IMR-90 (cell line): Measurements from ENCODE around the gene HTR3A. TPM values are rescaled to one million over a fixed set of nuclear protein-coding genes. Genes with fewer than 3 reads are reported as not detected.

Experiments used
- ATAC-seq: fragments of 200-7000 bp; cut with Tn5 transposase; 2 replicates; pipeline ENCODE4 v1.9.1; 2020; ENCODE audit warnings: low read depth, mild to moderate bottlenecking, moderate library complexity
- BruUV-seq: library from RNA; stranded (reverse); fragments of 400-500 nt; replicated peaks from 2 replicates; lab custom pipeline; 2021; lab: Mats Ljungman, UMichigan
- CTCF ChIA-PET: fragments of 300-600 bp; formaldehyde crosslinking; extraction: SDS; loops from one replicate; lab custom pipeline; 2021; ENCODE audit warnings: antibody characterized with exemption; lab: Yijun Ruan, JAX
- POLR2A ChIA-PET: fragments of 300-600 bp; sonication (Branson Sonifier 250); formaldehyde crosslinking; loops from one replicate; lab custom pipeline; 2022; ENCODE audit warnings: antibody characterized with exemption; ENCODE audit not compliant: unreplicated experiment; lab: Charles Lee
- DNase-seq: peaks from one replicate; pipeline ENCODE4 v3.0.0; 2013
- H2AFZ ChIP-seq: replicated peaks from 2 replicates; pipeline ENCODE3; 2013; ENCODE audit warnings: low read length, mild to moderate bottlenecking; ENCODE audit not compliant: poor library complexity
- H2AK5ac ChIP-seq: 2 replicates; pipeline ENCODE4 v1.6.1; 2013; ENCODE audit warnings: low read depth, low read length, inconsistent platforms
- H2AK9ac ChIP-seq: replicated peaks from 2 replicates; pipeline ENCODE3; 2013; ENCODE audit warnings: mild to moderate bottlenecking, low read depth, low read length, moderate library complexity; ENCODE audit not compliant: poor library complexity
- H2BK120ac ChIP-seq: 2 replicates; pipeline ENCODE4 v1.6.1; 2013; ENCODE audit warnings: low read depth, low read length, inconsistent platforms
- H2BK15ac ChIP-seq: 3 replicates; pipeline ENCODE4 v1.6.1; 2013; ENCODE audit warnings: low read depth, low read length, inconsistent platforms
- H2BK20ac ChIP-seq: 2 replicates; pipeline ENCODE4 v1.6.1; 2013; ENCODE audit warnings: low read depth, mild to moderate bottlenecking, inconsistent platforms, low read length, moderate library complexity
- H2BK5ac ChIP-seq: 2 replicates; pipeline ENCODE4 v1.6.1; 2013; ENCODE audit warnings: mild to moderate bottlenecking, low read depth, low read length, inconsistent platforms; ENCODE audit not compliant: poor library complexity, severe bottlenecking
- H3K14ac ChIP-seq: replicated peaks from 2 replicates; pipeline ENCODE4 v1.6.1; 2013; ENCODE audit warnings: low read depth, low read length, inconsistent platforms
- H3K18ac ChIP-seq: 2 replicates; pipeline ENCODE4 v1.6.1; 2013; ENCODE audit warnings: low read depth, low read length, control low read depth
- H3K23ac ChIP-seq: 2 replicates; pipeline ENCODE4 v1.6.1; 2013; ENCODE audit warnings: low read depth, low read length, inconsistent platforms
- H3K27ac ChIP-seq: 2 replicates; pipeline ENCODE4 v1.5.1; 2013; ENCODE audit warnings: mild to moderate bottlenecking, control low read depth, low read length; ENCODE audit not compliant: insufficient read depth
- H3K27me3 ChIP-seq: 2 replicates; pipeline ENCODE4 v1.6.1; 2013; ENCODE audit warnings: low read length; ENCODE audit not compliant: control insufficient read depth, insufficient read depth
- H3K36me3 ChIP-seq: 2 replicates; pipeline ENCODE4 v1.6.1; 2013; ENCODE audit warnings: low read length, mixed read lengths; ENCODE audit not compliant: control insufficient read depth, insufficient read depth
- H3K4ac ChIP-seq: 2 replicates; pipeline ENCODE4 v1.6.1; 2013; ENCODE audit warnings: low read depth, low read length, inconsistent platforms
- H3K4me1 ChIP-seq: 2 replicates; pipeline ENCODE4 v1.6.1; 2013; ENCODE audit warnings: low read length, mixed read lengths; ENCODE audit not compliant: control insufficient read depth, insufficient read depth
- H3K4me2 ChIP-seq: 2 replicates; pipeline ENCODE4 v1.6.1; 2013; ENCODE audit warnings: low read depth, mild to moderate bottlenecking, control low read depth, low read length, moderate library complexity
- H3K4me3 ChIP-seq: 2 replicates; pipeline ENCODE4 v1.5.1; 2013; ENCODE audit warnings: low read depth, mild to moderate bottlenecking, control low read depth, low read length, moderate library complexity; ENCODE audit not compliant: insufficient read depth
- H3K56ac ChIP-seq: 2 replicates; pipeline ENCODE4 v1.6.1; 2013; ENCODE audit warnings: low read length, inconsistent platforms; ENCODE audit not compliant: insufficient read depth; ENCODE audit errors: extremely low read depth
- H3K79me1 ChIP-seq, 2 experiments: 2 replicates each; pipeline ENCODE4 v1.6.1; 2013; ENCODE audit warnings: low read length in 2 of 2, inconsistent platforms in 1 of 2, low read depth in 1 of 2
- H3K9ac ChIP-seq: 2 replicates; pipeline ENCODE4 v1.6.1; 2013; ENCODE audit warnings: low read depth, low read length, control low read depth
- H3K9me1 ChIP-seq: 2 replicates; pipeline ENCODE4 v1.6.1; 2013; ENCODE audit warnings: low read length, inconsistent platforms; ENCODE audit not compliant: insufficient read depth
- H3K9me3 ChIP-seq: 2 replicates; pipeline ENCODE4 v1.6.1; 2013; ENCODE audit warnings: low read length; ENCODE audit not compliant: control insufficient read depth, insufficient read depth
- H4K20me1 ChIP-seq: 2 replicates; pipeline ENCODE4 v1.6.1; 2013; ENCODE audit warnings: low read length, inconsistent platforms; ENCODE audit not compliant: insufficient read depth
- H4K5ac ChIP-seq: 2 replicates; pipeline ENCODE4 v1.6.1; 2013; ENCODE audit warnings: mild to moderate bottlenecking, low read depth, low read length, control low read depth
- H4K8ac ChIP-seq, 2 experiments: 2 replicates each; pipeline ENCODE4 v1.6.1; 2013; ENCODE audit warnings: low read depth in 2 of 2, low read length in 2 of 2, control low read depth in 1 of 2, inconsistent platforms in 1 of 2
- H4K91ac ChIP-seq: 2 replicates; pipeline ENCODE4 v1.6.1; 2013; ENCODE audit warnings: low read depth, low read length, inconsistent platforms; ENCODE audit not compliant: insufficient read depth
- CEBPB ChIP-seq: IDR thresholded peaks from 2 replicates; pipeline ENCODE4 v1.6.1; 2012; ENCODE audit warnings: low read depth, low read length, improper control_type of control experiment
- NFE2L2 ChIP-seq: fragments of 150-350 bp; IDR thresholded peaks from 2 replicates; pipeline ENCODE4 v1.6.1; 2016; ENCODE audit warnings: low read depth, mild to moderate bottlenecking, low read length
- RCOR1 ChIP-seq: IDR thresholded peaks from 2 replicates; pipeline ENCODE4 v1.6.1; 2012; ENCODE audit warnings: mild to moderate bottlenecking, low read length, improper control_type of control experiment; ENCODE audit not compliant: insufficient replicate concordance
- SMC3 ChIP-seq: fragments of 150-350 bp; IDR thresholded peaks from 2 replicates; pipeline ENCODE4 v1.6.1; 2016; ENCODE audit warnings: low read depth, mild to moderate bottlenecking, antibody characterized with exemption, low read length, moderate library complexity
- WGBS, 2 experiments: methylation state at CpG; one replicate each; pipeline versions ENCODE4 v1.1.5 to v1.1.7; 2013; ENCODE audit warnings: missing lambda C conversion rate in 2 of 2; ENCODE audit not compliant: insufficient read length in 1 of 2; ENCODE audit errors: extremely low coverage in 2 of 2; 5-methylcytosine and 5-hydroxymethylcytosine counted together
- dilution Hi-C: fragments of 300-500 bp; cut with HindIII; formaldehyde crosslinking; loops from one replicate; pipeline ENCODE4 v1.14.3; 2018; ENCODE audit warnings: low sequenced_read_pairs; ENCODE audit not compliant: unreplicated experiment
- in situ Hi-C: fragments of 300-500 bp; cut with MboI; formaldehyde crosslinking; loops from 3 replicates; pipeline ENCODE4 v1.14.3; 2019; ENCODE audit warnings: low sequenced_read_pairs, inconsistent platforms, mixed read lengths
- intact Hi-C: fragments of 100-400 bp; cut with micrococcal nuclease; formaldehyde crosslinking; loops from 2 replicates; pipeline ENCODE4 v1.10.0; 2022
- polyA plus RNA-seq, 3 experiments: library from polyadenylated mRNA; depleted of rRNA; stranded (reverse); fragments of >200 nt; gene quantifications; 2 replicates each; pipeline ENCODE4 v1.2.3, GENCODE V29; 2012; ENCODE audit warnings: low replicate concordance in 1 of 3
- total RNA-seq: library from RNA; depleted of rRNA; stranded (reverse); fragments of >200 nt; gene quantifications from 2 replicates; pipeline ENCODE4 v1.2.3, GENCODE V29; 2012
- TF ChIP-seq, protein P1 (sequence below): fragments of 150-350 bp; IDR thresholded peaks from 2 replicates; pipeline ENCODE4 v1.6.1; 2016; ENCODE audit warnings: low read depth, mild to moderate bottlenecking, low read length, moderate library complexity, borderline replicate concordance

Gene HTR3A
- total and polyA plus RNA-seq, 2 of the 4 experiments (the other 2 are of a cell fraction), result not detected

DNA sequence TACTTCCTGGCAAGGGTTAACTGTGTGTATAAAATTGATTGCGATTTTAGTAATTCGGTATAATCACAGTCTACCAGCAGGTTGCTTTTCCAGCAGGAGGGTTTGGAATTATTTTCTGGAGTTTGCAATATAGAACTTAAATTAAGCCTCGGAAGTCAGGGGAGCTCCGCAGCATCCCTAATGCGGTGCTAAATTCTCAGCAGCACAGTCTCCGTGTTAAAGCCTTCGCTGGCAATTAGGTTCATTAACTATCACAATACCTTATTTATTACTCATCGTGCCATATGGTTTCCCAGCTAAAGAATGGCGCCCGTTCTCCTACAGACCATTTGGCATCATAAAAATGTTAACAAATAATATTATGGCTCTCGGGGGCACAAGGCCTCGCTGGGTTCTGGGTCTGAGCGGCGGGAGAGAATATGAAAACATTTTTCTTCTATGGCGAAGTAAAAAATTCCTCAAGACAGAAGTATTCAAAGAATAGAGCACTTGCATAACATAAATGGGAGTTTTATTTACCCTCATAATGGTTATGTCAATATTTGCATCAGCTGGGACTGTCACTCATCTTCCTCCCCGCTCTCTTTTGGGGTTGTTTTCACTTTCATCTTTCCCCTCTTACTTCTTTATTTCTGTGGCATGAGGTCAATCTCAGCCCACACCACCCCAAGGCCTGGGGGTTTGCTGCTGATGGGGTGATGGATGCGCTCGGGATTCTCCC is 56.5 kb downstream of the HTR3A start:
- DNase-seq, result no peak
- no peak overlapping the region for H3K18ac ChIP-seq
- no peak overlapping the region for H4K8ac ChIP-seq
- no peak overlapping the region for H3K4me3 ChIP-seq
- TF ChIP-seq CEBPB, result no peak
- no peak for TF ChIP-seq RCOR1
- TF ChIP-seq NFE2L2, result no peak
- TF ChIP-seq, protein P1, sequence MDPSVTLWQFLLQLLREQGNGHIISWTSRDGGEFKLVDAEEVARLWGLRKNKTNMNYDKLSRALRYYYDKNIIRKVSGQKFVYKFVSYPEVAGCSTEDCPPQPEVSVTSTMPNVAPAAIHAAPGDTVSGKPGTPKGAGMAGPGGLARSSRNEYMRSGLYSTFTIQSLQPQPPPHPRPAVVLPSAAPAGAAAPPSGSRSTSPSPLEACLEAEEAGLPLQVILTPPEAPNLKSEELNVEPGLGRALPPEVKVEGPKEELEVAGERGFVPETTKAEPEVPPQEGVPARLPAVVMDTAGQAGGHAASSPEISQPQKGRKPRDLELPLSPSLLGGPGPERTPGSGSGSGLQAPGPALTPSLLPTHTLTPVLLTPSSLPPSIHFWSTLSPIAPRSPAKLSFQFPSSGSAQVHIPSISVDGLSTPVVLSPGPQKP, result no peak
- no peak for TF ChIP-seq SMC3
- no peak overlapping the region for H3K23ac ChIP-seq
- H3K56ac ChIP-seq, result no peak overlapping the region
- H2BK5ac ChIP-seq, result no peak overlapping the region
- H3K27me3 ChIP-seq, result peaks cover 9% of the 10 kb centered on the region; the same call in 1 of the 2 replicates
- H2AK5ac ChIP-seq, result no peak overlapping the region
- ATAC-seq, result no peak
- no peak overlapping the region for H2AK9ac ChIP-seq
- H2BK120ac ChIP-seq, result no peak overlapping the region
- no peaks in the 10 kb centered on the region for H3K9me3 ChIP-seq
- H3K4me1 ChIP-seq, result no peaks in the 10 kb centered on the region
- in situ Hi-C loops, result no loop called here
- no peak overlapping the region for H3K4me2 ChIP-seq
- no peak overlapping the region for H2BK20ac ChIP-seq
- no peaks in the 10 kb centered on the region for H4K20me1 ChIP-seq
- no peak overlapping the region for H2BK15ac ChIP-seq
- ChIA-PET CTCF (interaction anchor here (1.6 kb wide), 1 partner anchor 230 kb away, joined by 3 read pairs; no protein-coding TSS in a partner anchor), POLR2A (no interaction called here)
- H3K36me3 ChIP-seq, result no peaks in the 10 kb centered on the region
- no peak overlapping the region for H2AFZ ChIP-seq
- intact Hi-C loops, result no loop called here
- no peak overlapping the region for H3K27ac ChIP-seq
- no TSS peak for BruUV-seq
- no peak overlapping the region for H4K5ac ChIP-seq
- WGBS, 2 experiments, result 81% methylated on average over 4 of the region's 18 CpGs; no CpG with 5 or more reads in 1 of the 2 experiments
- H3K79me1 ChIP-seq, result no peaks in the 10 kb centered on the region
- no peak overlapping the region for H3K9ac ChIP-seq
- no peak overlapping the region for H3K4ac ChIP-seq
- no peak overlapping the region for H4K91ac ChIP-seq
- dilution Hi-C loops, result no loop called here
- no peaks in the 10 kb centered on the region for H3K9me1 ChIP-seq
- no peak overlapping the region for H3K14ac ChIP-seq
